ENCODE data around the gene CRMP1.
A peak's percentile ranks its signal among the peaks of the same experiment; 100 is the strongest.

DNA sequence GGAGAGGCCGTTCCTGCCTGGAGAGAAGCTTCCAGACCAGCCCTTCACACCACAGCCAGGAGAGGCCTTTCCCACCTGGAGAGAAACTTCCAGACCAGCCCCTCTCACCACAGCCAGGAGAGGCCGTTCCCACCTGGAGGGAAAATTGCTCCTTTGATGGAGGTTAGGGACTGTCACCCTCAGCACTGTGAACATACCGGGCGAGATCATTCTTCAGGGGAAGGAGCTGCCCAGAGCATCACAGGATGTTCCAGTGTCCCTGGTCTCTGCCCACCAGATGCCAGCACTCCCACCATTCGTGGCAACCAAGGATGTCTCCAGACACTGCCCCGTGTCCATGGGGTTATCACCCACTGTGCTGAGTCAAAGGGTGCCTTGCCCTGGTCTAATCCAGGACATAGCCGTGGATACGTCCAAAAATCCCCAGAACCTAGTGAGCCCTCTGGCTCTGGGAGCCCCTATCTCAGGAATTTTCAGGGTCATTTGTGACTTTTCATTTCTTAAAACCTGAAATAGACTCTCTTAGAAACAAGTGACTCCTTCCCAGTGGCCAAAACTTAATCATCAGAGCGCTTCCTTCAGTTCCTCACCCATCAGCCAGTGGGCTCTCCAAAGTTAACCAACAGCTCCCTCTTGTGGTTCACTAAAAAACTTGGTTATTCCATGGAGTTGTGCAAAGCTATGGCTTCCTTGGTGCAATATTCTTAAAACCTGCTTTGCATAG, 80.2 kb downstream of the CRMP1 start:
- TF ChIP-seq, protein P1, sequence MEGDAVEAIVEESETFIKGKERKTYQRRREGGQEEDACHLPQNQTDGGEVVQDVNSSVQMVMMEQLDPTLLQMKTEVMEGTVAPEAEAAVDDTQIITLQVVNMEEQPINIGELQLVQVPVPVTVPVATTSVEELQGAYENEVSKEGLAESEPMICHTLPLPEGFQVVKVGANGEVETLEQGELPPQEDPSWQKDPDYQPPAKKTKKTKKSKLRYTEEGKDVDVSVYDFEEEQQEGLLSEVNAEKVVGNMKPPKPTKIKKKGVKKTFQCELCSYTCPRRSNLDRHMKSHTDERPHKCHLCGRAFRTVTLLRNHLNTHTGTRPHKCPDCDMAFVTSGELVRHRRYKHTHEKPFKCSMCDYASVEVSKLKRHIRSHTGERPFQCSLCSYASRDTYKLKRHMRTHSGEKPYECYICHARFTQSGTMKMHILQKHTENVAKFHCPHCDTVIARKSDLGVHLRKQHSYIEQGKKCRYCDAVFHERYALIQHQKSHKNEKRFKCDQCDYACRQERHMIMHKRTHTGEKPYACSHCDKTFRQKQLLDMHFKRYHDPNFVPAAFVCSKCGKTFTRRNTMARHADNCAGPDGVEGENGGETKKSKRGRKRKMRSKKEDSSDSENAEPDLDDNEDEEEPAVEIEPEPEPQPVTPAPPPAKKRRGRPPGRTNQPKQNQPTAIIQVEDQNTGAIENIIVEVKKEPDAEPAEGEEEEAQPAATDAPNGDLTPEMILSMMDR (IDR thresholded peaks at IDR 0.05), result peak; percentile 56 to 75 (median 64)
- TF ChIP-seq POLR2A (IDR thresholded peaks at IDR 0.05), result no peak
